ENCODE data around the gene AGMAT. TPM values are rescaled to one million over a fixed set of nuclear protein-coding genes. Genes with fewer than 3 reads are reported as not detected.

Gene AGMAT, protein sequence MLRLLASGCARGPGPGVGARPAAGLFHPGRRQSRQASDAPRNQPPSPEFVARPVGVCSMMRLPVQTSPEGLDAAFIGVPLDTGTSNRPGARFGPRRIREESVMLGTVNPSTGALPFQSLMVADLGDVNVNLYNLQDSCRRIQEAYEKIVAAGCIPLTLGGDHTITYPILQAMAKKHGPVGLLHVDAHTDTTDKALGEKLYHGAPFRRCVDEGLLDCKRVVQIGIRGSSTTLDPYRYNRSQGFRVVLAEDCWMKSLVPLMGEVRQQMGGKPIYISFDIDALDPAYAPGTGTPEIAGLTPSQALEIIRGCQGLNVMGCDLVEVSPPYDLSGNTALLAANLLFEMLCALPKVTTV
- 10 to 100 TPM; 18.9 to 66.5 (median 27.2) TPM for polyA plus RNA-seq
- long read RNA-seq, donor 1, result 0 reads
- long read RNA-seq, donor 2, transcript AGMAT-201 (7 exons, 2,500 nt), result major isoform, 7 of 7 reads
- long read RNA-seq, donor 2, partial matches to known transcripts, result 0 of 7 reads
- long read RNA-seq, donor 2, other reads (novel, unspliced or antisense), result 0 of 7 reads
- long read RNA-seq, donor 3, transcript AGMAT-201 (7 exons, 2,500 nt), result major isoform, 10 of 10 reads
- long read RNA-seq, donor 3, partial matches to known transcripts, result 0 of 10 reads
- long read RNA-seq, donor 3, other reads (novel, unspliced or antisense), result 0 of 10 reads
- long read RNA-seq, donor 4, result 0 reads
- long read RNA-seq, donor 5, partial matches to known transcripts, result 0 of 3 reads
- long read RNA-seq, donor 5, other reads (novel, unspliced or antisense), result 0 of 3 reads
- long read RNA-seq, donor 6, transcript AGMAT-201 (7 exons, 2,500 nt), result major isoform, 13 of 18 reads
- long read RNA-seq, donor 6, partial matches to known transcripts, result 5 of 18 reads
- long read RNA-seq, donor 6, other reads (novel, unspliced or antisense), result 0 of 18 reads
- long read RNA-seq, donor 7, result 0 reads
- long read RNA-seq, donor 8, result 0 reads
- long read RNA-seq, donor 9, transcript AGMAT-201 (7 exons, 2,500 nt), result major isoform, 6 of 6 reads
- long read RNA-seq, donor 9, partial matches to known transcripts, result 0 of 6 reads
- long read RNA-seq, donor 9, other reads (novel, unspliced or antisense), result 0 of 6 reads
- long read RNA-seq, donor 10, transcript AGMAT-201 (7 exons, 2,500 nt), result major isoform, 11 of 11 reads
- long read RNA-seq, donor 10, partial matches to known transcripts, result 0 of 11 reads
- long read RNA-seq, donor 10, other reads (novel, unspliced or antisense), result 0 of 11 reads

DNA sequence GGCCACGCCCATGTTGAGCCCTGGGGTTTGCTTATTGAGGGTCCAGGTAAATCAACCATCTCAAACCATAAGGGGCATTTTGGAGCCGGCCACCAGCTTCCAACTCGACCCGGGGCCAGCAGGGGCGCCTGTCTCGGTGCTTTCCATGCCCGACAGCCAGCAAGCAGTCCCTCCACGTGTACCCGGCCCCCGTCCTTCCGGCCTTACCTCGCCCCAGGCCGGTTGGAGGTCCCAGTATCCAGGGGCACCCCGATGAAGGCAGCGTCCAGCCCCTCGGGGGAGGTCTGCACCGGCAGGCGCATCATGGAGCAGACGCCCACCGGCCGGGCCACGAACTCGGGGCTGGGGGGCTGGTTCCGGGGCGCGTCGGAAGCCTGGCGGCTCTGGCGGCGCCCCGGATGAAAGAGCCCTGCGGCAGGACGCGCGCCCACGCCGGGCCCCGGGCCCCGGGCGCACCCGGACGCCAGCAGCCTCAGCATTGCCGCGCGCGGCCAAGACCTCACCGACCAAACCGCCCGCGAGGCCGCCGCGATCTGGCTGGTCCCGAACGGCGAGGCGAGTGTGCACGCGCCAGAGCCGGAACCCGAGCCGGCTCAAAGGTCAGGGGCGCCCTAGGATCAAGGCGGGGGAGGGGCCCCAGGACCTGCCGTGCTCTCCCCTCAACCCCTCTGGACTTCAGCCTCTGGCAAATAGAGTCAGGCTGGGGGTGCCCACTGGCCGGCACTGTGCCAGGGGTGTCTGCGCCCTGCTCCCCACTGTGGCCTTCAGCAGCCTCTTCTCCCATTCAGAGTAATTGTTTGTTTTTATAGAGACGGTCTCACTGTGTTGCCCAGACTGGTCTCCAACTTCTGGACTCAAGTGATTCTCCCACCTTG, at the start of gene AGMAT:
AGMAT (minus strand) TSS at position 563 of the 875 bp plus-strand sequence; CDS start at position 479, 84 bp downstream.
- Histone ChIP-seq H3K4me3 (ENCODE audit: low read depth in 1 of 3, low read length in 3 of 3) (peak within 1 kb of the TSS; percentile 58 to 84 (median 81)), H3K27ac (ENCODE audit: low read depth in 1 of 3, low read length in 2 of 3) (peak within 1 kb of the TSS; percentile 51 to 87 (median 76)), H3K36me3 (ENCODE audit: control insufficient read depth in 3 of 3, insufficient read depth in 2 of 3, low read depth in 1 of 3, low read length in 3 of 3) (peaks cover 0 to 26% (median 0%) of the 10 kb centered on the region in 3 donors), H3K27me3 (ENCODE audit: control insufficient read depth in 3 of 3, insufficient read depth in 3 of 3, low read length in 3 of 3) (no peaks in the 10 kb centered on the region), H3K4me1 (ENCODE audit: control insufficient read depth in 3 of 3, insufficient read depth in 2 of 3, low read depth in 1 of 3, low read length in 2 of 3) (peaks cover 0 to 13% (median 0%) of the 10 kb centered on the region in 3 donors), H3K9me3 (ENCODE audit: control insufficient read depth in 2 of 2, insufficient read depth in 1 of 2, low read depth in 1 of 2, low read length in 1 of 2) (no peaks in the 10 kb centered on the region)
- FAIRE-seq (no peak), DNase-seq (peak; percentile 88 to 89)
- 1 to 4% (median 2%) methylated on average over 48 to 68 of the region's 68 CpGs for WGBS, 3 donors

DNA sequence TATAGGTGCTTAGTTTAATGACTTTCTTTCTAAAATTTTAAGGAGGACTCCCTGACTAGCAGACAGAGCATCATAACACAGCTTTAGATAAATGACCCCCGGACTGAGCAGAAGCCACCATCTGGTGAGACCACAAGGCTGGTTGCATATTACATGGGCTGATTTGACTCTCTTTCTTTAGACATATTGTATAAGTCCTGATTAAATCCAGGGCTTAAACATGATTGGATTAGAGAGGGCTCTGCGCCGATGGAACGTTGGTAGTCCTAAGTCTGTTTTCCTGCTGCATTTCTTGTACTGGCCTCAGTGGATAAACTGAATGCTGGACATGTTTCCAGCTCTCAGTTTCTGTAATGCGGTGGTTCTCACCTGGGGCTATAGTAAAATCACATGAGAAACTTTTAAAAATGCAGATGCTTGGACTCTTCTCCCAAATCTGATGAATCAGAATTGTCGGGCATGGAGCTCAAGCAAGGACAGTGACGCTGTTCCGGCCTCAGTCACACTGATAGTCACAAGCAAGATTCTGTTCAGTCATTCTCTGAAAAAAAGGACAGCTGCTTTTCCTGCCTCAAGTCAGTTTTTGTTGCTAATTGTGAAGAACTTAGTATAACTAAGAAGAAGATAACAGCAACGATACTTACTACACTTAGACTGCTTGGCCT, 49.0 kb upstream of the AGMAT start:
- Histone ChIP-seq H3K4me3 (ENCODE audit: low read depth in 1 of 3, low read length in 3 of 3) (no peak overlapping the region), H3K4me1 (ENCODE audit: control insufficient read depth in 3 of 3, insufficient read depth in 2 of 3, low read depth in 1 of 3, low read length in 2 of 3) (no peaks in the 10 kb centered on the region), H3K27ac (ENCODE audit: low read depth in 1 of 3, low read length in 2 of 3) (no peak overlapping the region), H3K27me3 (ENCODE audit: control insufficient read depth in 3 of 3, insufficient read depth in 3 of 3, low read length in 3 of 3) (no peaks in the 10 kb centered on the region), H3K9me3 (ENCODE audit: control insufficient read depth in 2 of 2, insufficient read depth in 1 of 2, low read depth in 1 of 2, low read length in 1 of 2) (no peaks in the 10 kb centered on the region), H3K36me3 (ENCODE audit: control insufficient read depth in 3 of 3, insufficient read depth in 2 of 3, low read depth in 1 of 3, low read length in 3 of 3) (peaks cover 12 to 68% (median 27%) of the 10 kb centered on the region in 3 donors)
- 94 to 96% (median 95%) methylated on average over 9 of the region's 9 CpGs for WGBS, 3 donors
- DNase-seq, result no peak
- no peak for FAIRE-seq

DNA sequence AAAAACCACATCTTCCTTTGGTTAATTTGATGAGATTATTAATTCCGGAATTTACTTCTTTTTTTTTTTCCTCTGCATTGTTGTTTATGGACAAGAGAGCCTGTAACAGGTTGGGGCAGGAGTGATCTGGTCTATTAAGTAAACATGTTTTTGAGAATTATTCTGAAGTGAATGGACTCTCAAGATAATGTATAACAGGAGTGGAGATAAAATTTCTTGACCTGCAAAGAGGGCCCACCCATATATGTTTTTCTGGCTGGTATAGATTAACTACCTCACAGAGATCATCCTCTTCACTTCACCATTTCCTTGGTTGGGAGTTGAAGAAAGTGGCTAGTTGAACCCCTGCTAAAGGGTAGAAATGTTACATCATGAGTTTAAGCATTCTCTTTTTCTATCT, 43.2 kb upstream of the AGMAT start:
- Histone ChIP-seq H3K27ac (ENCODE audit: low read depth in 1 of 3, low read length in 2 of 3) (no peak overlapping the region), H3K9me3 (ENCODE audit: control insufficient read depth in 2 of 2, insufficient read depth in 1 of 2, low read depth in 1 of 2, low read length in 1 of 2) (no peaks in the 10 kb centered on the region), H3K27me3 (ENCODE audit: control insufficient read depth in 3 of 3, insufficient read depth in 3 of 3, low read length in 3 of 3) (no peaks in the 10 kb centered on the region), H3K4me1 (ENCODE audit: control insufficient read depth in 3 of 3, insufficient read depth in 2 of 3, low read depth in 1 of 3, low read length in 2 of 3) (peaks cover 0 to 5% (median under 1%) of the 10 kb centered on the region in 3 donors), H3K36me3 (ENCODE audit: control insufficient read depth in 3 of 3, insufficient read depth in 2 of 3, low read depth in 1 of 3, low read length in 3 of 3) (peaks cover 5 to 29% (median 5%) of the 10 kb centered on the region in 3 donors), H3K4me3 (ENCODE audit: low read depth in 1 of 3, low read length in 3 of 3) (no peak overlapping the region)
- FAIRE-seq (no peak), DNase-seq (no peak)
- WGBS, 3 donors, result 61 to 69% (median 62%) methylated on average over 1 of the region's 1 CpG

DNA sequence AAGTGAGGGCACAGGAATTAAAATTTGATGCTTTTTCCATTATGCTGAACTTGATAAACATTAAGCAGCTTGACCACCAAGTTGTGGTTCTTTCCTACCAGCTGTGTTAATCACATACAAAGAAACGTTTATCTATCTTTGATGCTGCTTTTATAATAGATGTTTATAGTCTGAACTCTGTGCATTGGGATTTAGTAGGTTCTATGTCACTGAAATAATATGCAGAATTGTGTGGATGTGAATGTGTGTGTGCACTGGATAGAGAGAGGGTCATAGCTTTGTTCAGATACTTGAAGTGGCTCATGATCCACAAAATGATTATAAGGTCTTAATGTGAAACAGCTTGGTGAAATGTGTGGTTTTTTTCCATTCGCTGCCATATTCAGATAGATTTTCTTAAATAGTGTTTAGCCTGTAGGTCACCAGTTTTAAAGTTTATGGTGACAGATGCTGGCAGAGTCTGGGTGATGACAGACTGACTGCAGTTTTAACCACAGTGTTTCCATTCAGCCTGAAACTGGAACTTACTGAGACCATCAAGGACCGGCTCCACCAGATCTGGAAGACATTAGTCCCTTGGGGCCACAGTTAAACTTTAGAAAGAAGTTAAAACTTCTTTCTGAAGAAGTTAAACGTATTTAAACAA, 42.6 kb upstream of the AGMAT start:
- H3K36me3 ChIP-seq (ENCODE audit: control insufficient read depth in 3 of 3, insufficient read depth in 2 of 3, low read depth in 1 of 3, low read length in 3 of 3), result peaks cover 4 to 26% (median 5%) of the 10 kb centered on the region in 3 donors
- peaks cover under 1 to 5% (median 2%) of the 10 kb centered on the region in 3 donors for H3K4me1 ChIP-seq (ENCODE audit: control insufficient read depth in 3 of 3, insufficient read depth in 2 of 3, low read depth in 1 of 3, low read length in 2 of 3)
- no peaks in the 10 kb centered on the region for H3K9me3 ChIP-seq (ENCODE audit: control insufficient read depth in 2 of 2, insufficient read depth in 1 of 2, low read depth in 1 of 2, low read length in 1 of 2)
- DNase-seq, result no peak
- no peak overlapping the region for H3K27ac ChIP-seq (ENCODE audit: low read depth in 1 of 3, low read length in 2 of 3)
- H3K27me3 ChIP-seq (ENCODE audit: control insufficient read depth in 3 of 3, insufficient read depth in 3 of 3, low read length in 3 of 3), result no peaks in the 10 kb centered on the region
- WGBS, 3 donors, result 56 to 68% (median 57%) methylated on average over 4 of the region's 4 CpGs
- no peak for FAIRE-seq
- H3K4me3 ChIP-seq (ENCODE audit: low read depth in 1 of 3, low read length in 3 of 3), result no peak overlapping the region

DNA sequence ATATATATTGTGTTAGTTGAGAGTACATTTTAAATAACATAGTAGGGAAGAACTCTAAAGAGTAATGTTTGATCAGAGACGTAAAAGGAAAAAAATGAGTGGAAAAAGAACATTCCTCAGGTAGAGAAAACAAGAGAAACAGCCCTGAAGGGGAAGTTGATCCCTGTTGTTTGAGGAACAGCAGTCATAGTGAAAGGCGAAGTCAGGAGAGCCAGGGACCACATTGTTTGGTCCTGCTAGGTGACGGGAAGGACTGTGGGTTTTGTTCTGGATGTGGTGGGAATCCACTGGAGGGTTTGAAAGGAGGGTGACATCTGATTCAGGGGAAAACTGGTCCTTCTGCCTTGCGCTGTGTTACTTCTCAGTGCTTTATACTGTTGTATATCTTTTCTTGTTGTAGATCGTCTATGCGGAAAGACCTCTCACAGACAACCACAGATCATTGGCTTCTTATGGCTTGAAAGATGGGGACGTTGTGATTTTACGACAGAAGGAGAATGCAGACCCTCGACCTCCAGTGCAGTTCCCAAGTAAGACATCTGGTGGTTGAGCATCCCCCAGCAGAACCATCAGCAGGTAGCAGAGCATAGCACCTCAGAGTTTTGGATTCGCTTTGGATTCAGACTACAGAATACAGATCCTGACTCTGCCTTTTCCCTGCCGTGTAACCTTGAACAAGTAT, 41.6 kb upstream of the AGMAT start:
- peaks cover 2 to 5% (median 5%) of the 10 kb centered on the region in 3 donors for H3K4me1 ChIP-seq (ENCODE audit: control insufficient read depth in 3 of 3, insufficient read depth in 2 of 3, low read depth in 1 of 3, low read length in 2 of 3)
- WGBS, 3 donors, result 85 to 89% (median 85%) methylated on average over 11 of the region's 11 CpGs

DNA sequence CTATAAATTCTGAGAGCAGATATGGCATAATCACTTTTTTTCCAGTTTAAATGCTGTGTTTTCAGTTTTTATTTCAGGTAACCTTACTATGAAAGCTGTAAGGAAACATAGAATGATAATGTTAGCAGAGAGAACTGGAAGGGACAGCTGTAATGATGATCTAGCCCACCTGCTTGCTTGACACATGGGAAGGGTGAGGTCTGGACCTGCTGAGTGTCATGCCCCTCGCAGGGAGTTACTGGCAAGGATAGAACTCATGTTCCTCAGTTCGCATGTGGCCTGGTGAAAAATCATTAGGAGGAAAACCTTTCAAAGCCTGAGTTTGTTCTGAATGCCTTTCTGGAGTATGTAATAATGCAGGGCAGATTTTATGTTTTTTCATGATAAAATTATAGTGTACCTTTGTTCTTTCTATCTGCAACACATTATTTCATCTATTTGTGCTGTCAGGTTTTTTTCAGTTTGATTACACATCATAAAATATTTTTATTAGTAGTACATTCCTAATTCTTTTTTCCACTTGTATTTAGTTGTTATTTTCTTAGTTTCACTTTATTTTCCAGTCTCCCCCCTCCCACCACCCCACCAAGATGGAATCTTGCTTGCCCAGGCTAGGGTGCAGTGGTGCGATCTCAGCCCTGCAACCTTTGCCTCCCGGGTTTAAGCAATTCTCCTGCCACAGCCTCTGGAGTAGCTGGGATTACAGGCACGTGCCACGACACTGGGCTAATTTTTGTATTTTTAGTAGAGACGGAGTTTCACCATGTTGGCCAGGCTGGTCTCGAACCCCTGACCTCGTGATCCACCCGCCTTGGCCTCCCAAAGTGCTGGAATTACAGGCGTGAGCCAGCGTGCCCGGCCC, 40.4 kb upstream of the AGMAT start:
- Histone ChIP-seq H3K4me1 (ENCODE audit: control insufficient read depth in 3 of 3, insufficient read depth in 2 of 3, low read depth in 1 of 3, low read length in 2 of 3) (peaks cover 2 to 11% (median 5%) of the 10 kb centered on the region in 3 donors), H3K9me3 (ENCODE audit: control insufficient read depth in 2 of 2, insufficient read depth in 1 of 2, low read depth in 1 of 2, low read length in 1 of 2) (no peaks in the 10 kb centered on the region), H3K36me3 (ENCODE audit: control insufficient read depth in 3 of 3, insufficient read depth in 2 of 3, low read depth in 1 of 3, low read length in 3 of 3) (peaks cover 2 to 14% (median 5%) of the 10 kb centered on the region in 3 donors), H3K27ac (ENCODE audit: low read depth in 1 of 3, low read length in 2 of 3) (no peak overlapping the region), H3K4me3 (ENCODE audit: low read depth in 1 of 3, low read length in 3 of 3) (no peak overlapping the region), H3K27me3 (ENCODE audit: control insufficient read depth in 3 of 3, insufficient read depth in 3 of 3, low read length in 3 of 3) (no peaks in the 10 kb centered on the region)
- no peak for FAIRE-seq
- no peak for DNase-seq
- WGBS, 3 donors, result 45 to 74% (median 57%) methylated on average over 13 of the region's 13 CpGs

More for the DNA sequence above, 41.6 kb upstream of the AGMAT start:
- FAIRE-seq (no peak), DNase-seq (no peak)
- Histone ChIP-seq H3K27me3 (ENCODE audit: control insufficient read depth in 3 of 3, insufficient read depth in 3 of 3, low read length in 3 of 3) (no peaks in the 10 kb centered on the region), H3K9me3 (ENCODE audit: control insufficient read depth in 2 of 2, insufficient read depth in 1 of 2, low read depth in 1 of 2, low read length in 1 of 2) (no peaks in the 10 kb centered on the region), H3K27ac (ENCODE audit: low read depth in 1 of 3, low read length in 2 of 3) (no peak overlapping the region), H3K36me3 (ENCODE audit: control insufficient read depth in 3 of 3, insufficient read depth in 2 of 3, low read depth in 1 of 3, low read length in 3 of 3) (peaks cover 4 to 19% (median 5%) of the 10 kb centered on the region in 3 donors), H3K4me3 (ENCODE audit: low read depth in 1 of 3, low read length in 3 of 3) (no peak overlapping the region)

Measured in small intestine (tissue), 16 donors.